Activated T-cell treated with anti-CD3 and anti-CD28 coated beads, Interleukin-2, amount 50 U/mL, for 48 hours (primary cell): ENCODE data around the gene RAB34.

Experiments used
- DNase-seq, 2 experiments: peaks; one replicate each; pipeline ENCODE4 v3.0.0-alpha.2; 2020

RAB34 gene

DNA sequence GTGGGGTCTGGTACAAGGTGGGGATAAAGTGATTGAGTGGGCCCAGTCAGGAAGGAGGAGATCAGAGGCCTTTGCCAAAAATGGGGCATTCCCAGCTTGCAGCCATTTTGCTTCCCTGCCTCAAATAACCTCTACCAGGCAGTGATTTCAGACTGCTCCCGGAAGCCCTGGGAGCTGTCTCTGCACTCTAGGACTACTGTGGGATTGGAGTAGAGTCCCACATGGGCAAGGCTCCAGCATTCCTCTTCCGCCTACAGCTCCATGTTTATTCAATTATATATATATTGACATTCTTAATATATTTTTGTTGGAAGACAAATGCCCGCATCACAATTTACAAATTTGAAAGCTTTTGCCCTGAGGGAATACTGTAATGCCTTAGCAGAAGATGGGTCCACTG, 42.2 kb downstream of the RAB34 start:
- DNase-seq = no peak

DNA sequence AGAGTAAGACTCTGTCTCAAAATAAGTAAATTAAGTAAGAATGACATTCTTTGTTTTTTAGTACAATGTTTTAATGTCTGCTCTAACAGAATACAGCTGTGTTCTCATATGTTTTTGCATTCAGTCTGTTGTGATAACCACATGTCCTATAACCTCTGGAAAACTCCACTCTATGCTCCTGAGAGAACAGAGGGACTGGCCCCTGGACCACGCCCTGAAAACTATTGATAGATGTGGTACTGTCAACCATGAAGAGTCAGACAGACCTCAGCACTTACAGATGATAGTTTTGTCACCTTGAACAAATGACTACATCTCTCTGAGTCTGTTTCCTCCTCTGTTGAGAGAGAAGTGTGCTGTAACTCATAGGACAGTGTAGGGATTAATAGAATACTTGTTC, 47.8 kb downstream of the RAB34 start:
- DNase-seq = no peak

DNA sequence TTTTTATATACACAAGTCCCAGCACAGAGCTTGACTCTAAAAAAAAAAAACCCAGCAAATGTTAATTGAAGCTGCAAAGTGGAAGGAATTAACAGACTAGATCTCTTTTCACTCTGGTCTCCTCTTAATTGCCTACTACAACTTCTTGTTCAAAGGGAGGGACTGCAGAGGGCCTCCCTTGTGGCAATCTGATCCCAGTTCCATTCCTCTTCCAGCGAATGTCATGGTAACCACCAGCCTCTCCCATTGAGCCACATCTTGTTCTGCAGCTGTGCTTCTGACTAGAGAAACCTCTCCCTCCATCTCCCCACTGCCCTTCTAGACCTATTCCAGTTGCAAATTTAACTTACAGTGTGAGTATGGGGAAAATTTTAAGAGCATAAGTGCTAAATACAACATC, 49.8 kb downstream of the RAB34 start:
- no peak for DNase-seq

DNA sequence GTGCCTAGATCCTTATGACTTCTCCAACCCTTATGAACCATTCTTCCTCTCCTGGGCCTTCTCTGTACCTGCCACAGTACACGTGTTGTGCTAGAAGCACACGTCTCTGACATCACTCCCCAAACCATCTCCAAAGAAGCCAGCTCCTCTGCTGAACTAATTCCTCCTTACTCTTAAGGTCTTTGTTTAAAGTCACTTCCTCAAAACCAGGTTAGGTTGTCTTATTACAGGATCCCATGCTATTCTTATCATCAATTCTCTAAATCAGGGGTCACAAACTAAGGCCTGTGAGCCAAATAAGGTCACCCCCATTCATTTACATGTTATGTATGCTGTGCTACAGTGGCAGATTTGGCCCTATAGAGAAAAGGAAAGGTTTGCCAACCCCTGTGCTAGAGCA, 51.7 kb downstream of the RAB34 start:
- no peak for DNase-seq
